H1 (cell line): ENCODE results near the gene CCDC138. TPM values are rescaled to one million over a fixed set of nuclear protein-coding genes. Genes with fewer than 3 reads are reported as not detected.

Experiments
- ATF3 ChIP-seq: IDR thresholded peaks from 2 replicates; pipeline ENCODE4 v1.6.1; 2011; ENCODE audit warnings: low read depth, mild to moderate bottlenecking, low read length; ENCODE audit not compliant: insufficient read depth
- NRF1 ChIP-seq: IDR thresholded peaks from 2 replicates; pipeline ENCODE4 v1.6.1; 2011; ENCODE audit warnings: mild to moderate bottlenecking, low read depth, low read length, improper control_type of control experiment
- RBBP5 ChIP-seq: IDR thresholded peaks from 2 replicates; pipeline ENCODE4 v1.7.1; 2012; ENCODE audit warnings: low read depth, mild to moderate bottlenecking, inconsistent platforms, low read length, moderate library complexity, borderline replicate concordance
- TEAD4 ChIP-seq: IDR thresholded peaks from 2 replicates; pipeline ENCODE4 v1.6.1; 2012; ENCODE audit warnings: low read depth, low read length, inconsistent platforms, mixed read lengths
- polyA plus RNA-seq, 7 experiments: library from polyadenylated mRNA; depleted of rRNA in 3 of 7; stranded (reverse) in 5 of 7; unstranded in 2 of 7; fragments of >200 nt in 5 of 7; fragments of 200-250 nt in 2 of 7; gene quantifications; 1 replicate in 5 of 7; 2 replicates in 1 of 7; 4 replicates in 1 of 7; pipeline versions ENCODE4 v1.2.1 to v1.2.3, GENCODE V29; 2011 to 2013; ENCODE audit warnings: missing spikeins in 2 of 7, mixed read lengths in 2 of 7
- total RNA-seq: library from RNA; stranded (reverse); fragmentation: NEBNext Ultra II Directional; extraction: Animal tissue kit (Norgen Biotek cat#: 25700); gene quantifications from 2 replicates; pipeline ENCODE4 v1.2.1, GENCODE V29; 2021

Gene CCDC138
- total and polyA plus RNA-seq, 2 of the 8 experiments (the other 6 are each of a cell fraction or from before 2014, with no cell fraction given), result 8.3 to 29.8 TPM

GRCh38 chr2:108841506-108841905 lies 54.9 kb downstream of the CCDC138 start (continued):
- TF ChIP-seq ATF3 (no peak), NRF1 (no peak), RBBP5 (no peak), TEAD4 (no peak)
